Bronchial epithelial cell (primary cell): ENCODE results near the gene FBXW2. TPM values are rescaled to one million over a fixed set of nuclear protein-coding genes. Genes with fewer than 3 reads are reported as not detected.

Experiments
- DNase-seq: peaks from one replicate; pipeline ENCODE4 v3.0.0-alpha.2; 2010; ENCODE audit warnings: low read depth
- FAIRE-seq: peaks from 2 replicates; lab custom pipeline; 2011; peaks lifted over from hg19 to GRCh38; lab: Jason Lieb, UNC
- H3K27me3 ChIP-seq: 2 replicates; pipeline ENCODE4 v1.5.1; 2011; ENCODE audit warnings: low read length; ENCODE audit not compliant: control insufficient read depth, insufficient read depth
- H3K36me3 ChIP-seq: 2 replicates; pipeline ENCODE4 v1.5.1; 2011; ENCODE audit warnings: low read length; ENCODE audit not compliant: control insufficient read depth, insufficient read depth
- H3K4me3 ChIP-seq: 2 replicates; pipeline ENCODE4 v1.5.1; 2011; ENCODE audit warnings: mild to moderate bottlenecking, low read depth, low read length, control low read depth
- total RNA-seq: library from RNA; depleted of rRNA; stranded (reverse); fragments of >200 nt; gene quantifications from 2 replicates; pipeline ENCODE4 v1.2.1, GENCODE V29; 2014
- TF ChIP-seq, protein P1 (sequence below): IDR thresholded peaks from 2 replicates; pipeline ENCODE4 v1.5.1; 2011; ENCODE audit warnings: mild to moderate bottlenecking, moderate library complexity, low read length, control low read depth, inconsistent platforms; ENCODE audit not compliant: insufficient read depth, severe bottlenecking

Gene FBXW2
- total RNA-seq, 1 donor from 2014 or later = 31.1 TPM

- FAIRE-seq (no peak), DNase-seq (no peak)
- Histone ChIP-seq H3K4me3 (no peak overlapping the region), H3K36me3 (no peaks in the 10 kb centered on the region), H3K27me3 (no peaks in the 10 kb centered on the region)
- TF ChIP-seq, protein P1, sequence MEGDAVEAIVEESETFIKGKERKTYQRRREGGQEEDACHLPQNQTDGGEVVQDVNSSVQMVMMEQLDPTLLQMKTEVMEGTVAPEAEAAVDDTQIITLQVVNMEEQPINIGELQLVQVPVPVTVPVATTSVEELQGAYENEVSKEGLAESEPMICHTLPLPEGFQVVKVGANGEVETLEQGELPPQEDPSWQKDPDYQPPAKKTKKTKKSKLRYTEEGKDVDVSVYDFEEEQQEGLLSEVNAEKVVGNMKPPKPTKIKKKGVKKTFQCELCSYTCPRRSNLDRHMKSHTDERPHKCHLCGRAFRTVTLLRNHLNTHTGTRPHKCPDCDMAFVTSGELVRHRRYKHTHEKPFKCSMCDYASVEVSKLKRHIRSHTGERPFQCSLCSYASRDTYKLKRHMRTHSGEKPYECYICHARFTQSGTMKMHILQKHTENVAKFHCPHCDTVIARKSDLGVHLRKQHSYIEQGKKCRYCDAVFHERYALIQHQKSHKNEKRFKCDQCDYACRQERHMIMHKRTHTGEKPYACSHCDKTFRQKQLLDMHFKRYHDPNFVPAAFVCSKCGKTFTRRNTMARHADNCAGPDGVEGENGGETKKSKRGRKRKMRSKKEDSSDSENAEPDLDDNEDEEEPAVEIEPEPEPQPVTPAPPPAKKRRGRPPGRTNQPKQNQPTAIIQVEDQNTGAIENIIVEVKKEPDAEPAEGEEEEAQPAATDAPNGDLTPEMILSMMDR = no peak
Observed at GRCh38 chr9:120717176-120717575, 76.0 kb downstream of the FBXW2 start.

GRCh38 chr9:120716483-120716882, 76.7 kb downstream of the FBXW2 start:
- FAIRE-seq (no peak), DNase-seq (no peak)
- no peaks in the 10 kb centered on the region for H3K36me3 ChIP-seq
- no peaks in the 10 kb centered on the region for H3K27me3 ChIP-seq
- H3K4me3 ChIP-seq = no peak overlapping the region
- TF ChIP-seq, protein P1 = no peak

DNA sequence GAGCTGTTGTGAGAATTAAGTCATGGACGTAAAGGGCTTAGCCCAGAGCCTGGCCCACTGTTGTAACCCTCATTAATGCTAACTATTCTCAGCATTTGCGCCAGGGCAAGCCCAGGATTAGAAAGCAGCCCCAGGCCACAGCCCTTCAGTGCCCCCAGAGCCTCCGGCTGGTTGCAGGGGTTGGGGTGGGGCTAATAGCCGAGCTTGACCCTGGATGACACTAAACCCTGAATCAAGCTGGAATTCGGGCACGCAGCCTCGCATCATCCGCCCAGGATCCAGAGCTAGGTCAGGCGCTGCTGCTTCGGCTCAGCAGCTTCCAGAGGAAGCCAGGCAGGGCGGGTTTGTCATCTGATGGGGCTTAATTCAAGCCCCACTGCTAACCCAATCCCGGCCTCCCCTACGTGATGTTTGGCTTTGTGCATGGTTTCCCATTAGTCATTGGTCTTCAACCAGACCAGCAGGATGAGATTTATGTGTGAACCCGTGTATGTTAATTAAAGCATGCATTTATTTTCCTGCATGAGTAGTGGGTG, 77.8 kb downstream of the FBXW2 start:
- TF ChIP-seq, protein P1 = no peak
- FAIRE-seq (no peak), DNase-seq (peak; percentile 43)
- Histone ChIP-seq H3K27me3 (no peaks in the 10 kb centered on the region), H3K4me3 (no peak overlapping the region), H3K36me3 (no peaks in the 10 kb centered on the region)

DNA sequence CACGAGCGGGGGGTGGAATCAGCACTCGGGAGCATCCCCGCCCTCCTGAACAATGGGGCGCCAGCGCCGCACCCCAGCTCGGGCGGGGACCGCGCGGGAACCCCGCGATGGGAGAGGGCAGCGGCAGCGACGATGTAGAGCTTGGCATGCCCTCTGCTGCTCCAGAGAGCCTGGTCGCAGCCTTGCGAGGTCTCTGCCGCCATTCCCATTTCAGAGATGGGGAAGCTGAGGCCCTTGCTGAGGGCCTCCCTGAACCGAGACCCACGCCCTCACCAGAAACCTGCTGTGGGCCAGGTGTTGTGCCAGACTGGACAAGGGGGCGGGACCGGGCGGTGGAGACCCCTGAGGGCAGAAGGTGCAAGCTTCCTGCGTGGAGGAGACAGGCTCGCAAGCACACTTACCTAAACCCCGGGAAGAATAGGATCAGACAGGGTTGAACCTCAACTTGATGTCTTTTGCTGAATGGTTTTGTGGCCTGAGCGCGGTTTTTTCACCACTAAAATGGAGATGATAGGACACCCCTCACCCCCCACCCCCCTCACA, 78.3 kb downstream of the FBXW2 start:
- TF ChIP-seq, protein P1 = no peak
- Histone ChIP-seq H3K36me3 (no peaks in the 10 kb centered on the region), H3K4me3 (peak overlapping the region; percentile 92), H3K27me3 (no peaks in the 10 kb centered on the region)
- FAIRE-seq (no peak), DNase-seq (no peak)

DNA sequence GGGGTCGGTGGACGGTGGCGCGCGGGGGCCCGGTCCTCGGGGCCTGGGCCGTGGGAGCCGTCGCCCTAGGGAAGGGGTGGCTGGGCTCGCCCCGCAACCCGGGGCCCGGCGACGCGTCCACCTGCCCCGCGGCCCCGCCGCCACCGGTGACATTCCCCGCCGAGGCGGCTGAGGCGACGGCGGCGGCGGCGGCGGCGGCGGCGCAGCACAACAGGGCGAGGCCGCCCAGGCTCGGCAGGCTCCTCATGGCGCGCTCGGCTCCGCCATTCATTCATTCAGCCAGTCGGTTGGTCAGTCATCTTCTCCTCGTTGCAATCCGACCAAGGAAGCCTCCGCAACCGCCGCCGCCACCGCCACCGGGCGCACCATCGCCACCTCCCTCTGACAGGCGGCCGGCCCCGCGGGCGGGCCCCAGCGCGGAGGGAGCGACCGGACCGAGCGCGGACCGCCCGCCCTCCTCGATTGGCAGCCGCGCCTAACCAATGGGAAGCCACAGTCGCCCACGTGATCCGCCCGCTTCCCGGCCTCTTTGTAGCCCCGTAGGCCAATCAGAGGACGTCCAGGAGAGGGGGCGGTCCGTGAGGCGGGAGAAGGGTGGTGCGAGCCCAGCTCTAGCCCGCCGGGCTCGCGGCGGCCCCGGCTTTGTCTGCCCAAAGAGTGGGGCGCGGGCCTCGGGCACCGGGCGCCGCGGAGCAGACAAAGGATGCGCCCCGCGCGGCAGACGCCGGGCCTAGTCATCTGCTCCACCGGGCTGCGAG, 78.9 kb downstream of the FBXW2 start, which contains the start of gene MEGF9:
Gene MEGF9 (minus strand): TSS at position 383 of the 758 bp plus-strand sequence. CDS start 112 bp downstream, at position 271.
- DNase-seq (peak; percentile 89), FAIRE-seq (no peak)
- no peaks in the 10 kb centered on the region for H3K27me3 ChIP-seq
- TF ChIP-seq, protein P1 = no peak
- H3K36me3 ChIP-seq = no peaks in the 10 kb centered on the region
- H3K4me3 ChIP-seq = peak within 1 kb of the TSS; percentile 92
